GM12878 (cell line): Measurements from ENCODE around the gene PCDHGA5. TPM values are rescaled to one million over a fixed set of nuclear protein-coding genes. Genes with fewer than 3 reads are reported as not detected.

ENCODE experiments used
- ATAC-seq: fragments of 200-7000 bp; cut with Tn5 transposase; 3 replicates; pipeline ENCODE4 v1.9.1; 2020; ENCODE audit warnings: mild to moderate bottlenecking, moderate library complexity
- BruUV-seq: library from RNA; stranded (reverse); fragments of 400-500 nt; replicated peaks from 2 replicates; lab custom pipeline; 2021; lab: Mats Ljungman, UMichigan
- CTCF ChIA-PET: fragments of 300-600 bp; sonication (Branson Sonifier 250); formaldehyde crosslinking; extraction: SDS; loops from one replicate; lab custom pipeline; 2021; ENCODE audit warnings: inconsistent platforms; lab: Yijun Ruan, JAX
- POLR2A ChIA-PET: fragments of 350-600 bp; formaldehyde crosslinking; extraction: SDS; loops from one replicate; lab custom pipeline; 2021; ENCODE audit warnings: inconsistent platforms; lab: Charles Lee
- RAD21 ChIA-PET: fragments of 300-600 bp; sonication (Branson Sonifier 250); formaldehyde crosslinking; loops from one replicate; lab custom pipeline; 2023; ENCODE audit warnings: antibody characterized with exemption; ENCODE audit not compliant: unreplicated experiment; lab: Charles Lee
- SMC1A ChIA-PET: fragments of 300-600 bp; sonication (Branson Sonifier 250); formaldehyde crosslinking; loops from one replicate; lab custom pipeline; 2023; ENCODE audit not compliant: unreplicated experiment, uncharacterized antibody; lab: Charles Lee
- DNase-seq: peaks from one replicate; pipeline ENCODE4 v3.0.0-alpha.2; 2011; ENCODE audit warnings: low read depth, low spot score
- FAIRE-seq: peaks from 3 replicates; lab custom pipeline; 2011; peaks lifted over from hg19 to GRCh38; lab: Jason Lieb, UNC
- H2AFZ ChIP-seq: 2 replicates; pipeline ENCODE4 v1.6.0; 2011; ENCODE audit warnings: low read depth, low read length, control low read depth; ENCODE audit not compliant: control insufficient read depth
- H3K27ac ChIP-seq: 2 replicates; pipeline ENCODE4 v1.5.1; 2011; ENCODE audit warnings: control low read depth; ENCODE audit not compliant: control insufficient read depth, insufficient read depth
- H3K27me3 ChIP-seq, 2 experiments: replicated peaks in 1 of 2; 2 replicates each; pipeline versions ENCODE4 v1.6.0 to v1.6.1; 2011; ENCODE audit warnings: low read length in 1 of 2; ENCODE audit not compliant: control insufficient read depth in 2 of 2, insufficient read depth in 2 of 2
- H3K36me3 ChIP-seq, 2 experiments: 2 replicates each; pipeline ENCODE4 v1.5.1; 2011; ENCODE audit warnings: low read length in 1 of 2; ENCODE audit not compliant: control insufficient read depth in 2 of 2, insufficient read depth in 2 of 2
- H3K4me1 ChIP-seq: 2 replicates; pipeline ENCODE4 v1.6.1; 2011; ENCODE audit warnings: mild to moderate bottlenecking, low read length, moderate library complexity, mixed read lengths; ENCODE audit not compliant: control insufficient read depth, insufficient read depth
- H3K4me2 ChIP-seq: 2 replicates; pipeline ENCODE4 v1.6.0; 2011; ENCODE audit warnings: control low read depth; ENCODE audit not compliant: control insufficient read depth, insufficient read depth
- H3K4me3 ChIP-seq: fragments of 200-600 bp; sonication (generic); 2 replicates; pipeline ENCODE4 v1.5.1; 2016
- H3K79me2 ChIP-seq: 2 replicates; pipeline ENCODE4 v1.6.0; 2011; ENCODE audit warnings: low read length; ENCODE audit not compliant: control insufficient read depth, insufficient read depth
- H3K9ac ChIP-seq: 2 replicates; pipeline ENCODE4 v1.8.0; 2011; ENCODE audit warnings: low read length, control low read depth, mixed read lengths; ENCODE audit not compliant: control insufficient read depth, insufficient read depth
- H3K9me3 ChIP-seq: replicated peaks from 3 replicates; pipeline ENCODE4 v1.5.1; 2011; ENCODE audit warnings: mild to moderate bottlenecking, low read length; ENCODE audit not compliant: control insufficient read depth, insufficient read depth
- H4K20me1 ChIP-seq: 2 replicates; pipeline ENCODE4 v1.6.0; 2011; ENCODE audit not compliant: control insufficient read depth, insufficient read depth
- MTA2 ChIP-seq: fragments of 450-650 bp; IDR thresholded peaks from 2 replicates; pipeline ENCODE4 v1.6.1; 2016; ENCODE audit warnings: low read depth, mild to moderate bottlenecking, moderate library complexity
- NFXL1 ChIP-seq: fragments of 450-650 bp; IDR thresholded peaks from 2 replicates; pipeline ENCODE4 v1.6.1; 2017; ENCODE audit warnings: antibody characterized with exemption, mild to moderate bottlenecking, borderline replicate concordance
- POLR2A ChIP-seq: IDR thresholded peaks from 2 replicates; pipeline ENCODE4 v1.6.1; 2011; ENCODE audit warnings: low read depth, mild to moderate bottlenecking, low read length
- ZNF687 ChIP-seq: fragments of 450-650 bp; IDR thresholded peaks from 2 replicates; pipeline ENCODE4 v1.6.1; 2017; ENCODE audit warnings: mild to moderate bottlenecking, moderate library complexity
- whole genome bisulfite sequencing: methylation state at CpG from one replicate; pipeline ENCODE4 v1.1.6; 2016; ENCODE audit warnings: low lambda C conversion rate; ENCODE audit not compliant: insufficient replicate concordance, insufficient coverage; ENCODE audit errors: missing lambda C conversion rate; 5-methylcytosine and 5-hydroxymethylcytosine counted together
- in situ Hi-C: fragments of 300-500 bp; cut with MboI; formaldehyde crosslinking; loops from 9 replicates; pipeline ENCODE4 v1.14.3; 2018; ENCODE audit warnings: mixed read lengths
- intact Hi-C: fragments of 100-400 bp; cut with micrococcal nuclease; formaldehyde crosslinking; loops from one replicate; pipeline ENCODE4 v1.14.2; 2022; ENCODE audit not compliant: unreplicated experiment
- polyA plus RNA-seq, 11 experiments: library from polyadenylated mRNA; depleted of rRNA in 4 of 11; unstranded in 6 of 11; stranded (reverse) in 5 of 11; fragments of >200 nt; fragmentation: Nextera tagmentation in 4 of 11; fragmentation: Illumina TruSeq in 1 of 11; extraction: Ambion mirVana in 4 of 11; extraction: Trizol in 1 of 11; gene quantifications; 1 replicate in 1 of 11; 2 replicates in 10 of 11; pipeline versions ENCODE4 v1.2.1 to v1.2.3, GENCODE V29; 2011 to 2016; ENCODE audit warnings: inconsistent platforms in 2 of 11, missing spikeins in 2 of 11, low read depth in 1 of 11
- total RNA-seq, 4 experiments: library from RNA; depleted of rRNA in 3 of 4; stranded (reverse); fragments of >200 nt in 3 of 4; fragmentation: Illumina TruSeq in 1 of 4; extraction: Trizol in 1 of 4; gene quantifications; 2 replicates each; pipeline versions ENCODE4 v1.2.1 to v1.2.3, GENCODE V29; 2013 to 2021
- TF ChIP-seq, protein P1 (sequence below): fragments of 150-350 bp; IDR thresholded peaks from 2 replicates; pipeline ENCODE4 v1.6.1; 2016; ENCODE audit warnings: low read depth, low read length
- TF ChIP-seq, protein P2 (sequence below), 3 experiments: IDR thresholded peaks in 2 of 3; conservative IDR thresholded peaks in 1 of 3; 2 replicates each; pipeline ENCODE4 v1.5.1; 2011; ENCODE audit warnings: low read depth in 3 of 3, low read length in 3 of 3, mild to moderate bottlenecking in 3 of 3, control low read depth in 2 of 3, moderate library complexity in 2 of 3, inconsistent platforms in 1 of 3, mixed read lengths in 1 of 3; ENCODE audit not compliant: control insufficient read depth in 2 of 3, insufficient read depth in 1 of 3; ENCODE audit errors: extremely low read depth in 1 of 3

The PCDHGA5 gene
- total and polyA plus RNA-seq, 10 of the 15 experiments (the other 5 are each of a cell fraction or from before 2014, with no cell fraction given), result 0.10 to 0.23 (median 0.16) TPM; not detected in 4

- DNase-seq (no peak), ATAC-seq (no peak), FAIRE-seq (no peak)
- H3K27ac ChIP-seq, result no peak overlapping the region
- ChIA-PET POLR2A (no interaction called here), RAD21 (no interaction called here), CTCF (interaction anchor here (1.4 kb wide), 1 partner anchor 13 kb away, joined by 3 read pairs; the partner anchor contains the start of gene PCDHGB3)
- H3K9me3 ChIP-seq, result peaks cover 4% of the 10 kb centered on the region; the same call in 2 of the 3 replicates
- no peaks in the 10 kb centered on the region for H3K36me3 ChIP-seq
- H4K20me1 ChIP-seq, result no peaks in the 10 kb centered on the region
- no peaks in the 10 kb centered on the region for H3K79me2 ChIP-seq
- BruUV-seq, result no TSS peak
- in situ Hi-C loops, result no loop called here
- no peaks in the 10 kb centered on the region for H3K27me3 ChIP-seq
- no peak overlapping the region for H2AFZ ChIP-seq
- no peak overlapping the region for H3K9ac ChIP-seq
- TF ChIP-seq MTA2 (no peak), ZNF687 (no peak), NFXL1 (no peak), POLR2A (no peak)
- TF ChIP-seq, protein P1, sequence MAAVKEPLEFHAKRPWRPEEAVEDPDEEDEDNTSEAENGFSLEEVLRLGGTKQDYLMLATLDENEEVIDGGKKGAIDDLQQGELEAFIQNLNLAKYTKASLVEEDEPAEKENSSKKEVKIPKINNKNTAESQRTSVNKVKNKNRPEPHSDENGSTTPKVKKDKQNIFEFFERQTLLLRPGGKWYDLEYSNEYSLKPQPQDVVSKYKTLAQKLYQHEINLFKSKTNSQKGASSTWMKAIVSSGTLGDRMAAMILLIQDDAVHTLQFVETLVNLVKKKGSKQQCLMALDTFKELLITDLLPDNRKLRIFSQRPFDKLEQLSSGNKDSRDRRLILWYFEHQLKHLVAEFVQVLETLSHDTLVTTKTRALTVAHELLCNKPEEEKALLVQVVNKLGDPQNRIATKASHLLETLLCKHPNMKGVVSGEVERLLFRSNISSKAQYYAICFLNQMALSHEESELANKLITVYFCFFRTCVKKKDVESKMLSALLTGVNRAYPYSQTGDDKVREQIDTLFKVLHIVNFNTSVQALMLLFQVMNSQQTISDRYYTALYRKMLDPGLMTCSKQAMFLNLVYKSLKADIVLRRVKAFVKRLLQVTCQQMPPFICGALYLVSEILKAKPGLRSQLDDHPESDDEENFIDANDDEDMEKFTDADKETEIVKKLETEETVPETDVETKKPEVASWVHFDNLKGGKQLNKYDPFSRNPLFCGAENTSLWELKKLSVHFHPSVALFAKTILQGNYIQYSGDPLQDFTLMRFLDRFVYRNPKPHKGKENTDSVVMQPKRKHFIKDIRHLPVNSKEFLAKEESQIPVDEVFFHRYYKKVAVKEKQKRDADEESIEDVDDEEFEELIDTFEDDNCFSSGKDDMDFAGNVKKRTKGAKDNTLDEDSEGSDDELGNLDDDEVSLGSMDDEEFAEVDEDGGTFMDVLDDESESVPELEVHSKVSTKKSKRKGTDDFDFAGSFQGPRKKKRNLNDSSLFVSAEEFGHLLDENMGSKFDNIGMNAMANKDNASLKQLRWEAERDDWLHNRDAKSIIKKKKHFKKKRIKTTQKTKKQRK, result no peak
- TF ChIP-seq, protein P2, sequence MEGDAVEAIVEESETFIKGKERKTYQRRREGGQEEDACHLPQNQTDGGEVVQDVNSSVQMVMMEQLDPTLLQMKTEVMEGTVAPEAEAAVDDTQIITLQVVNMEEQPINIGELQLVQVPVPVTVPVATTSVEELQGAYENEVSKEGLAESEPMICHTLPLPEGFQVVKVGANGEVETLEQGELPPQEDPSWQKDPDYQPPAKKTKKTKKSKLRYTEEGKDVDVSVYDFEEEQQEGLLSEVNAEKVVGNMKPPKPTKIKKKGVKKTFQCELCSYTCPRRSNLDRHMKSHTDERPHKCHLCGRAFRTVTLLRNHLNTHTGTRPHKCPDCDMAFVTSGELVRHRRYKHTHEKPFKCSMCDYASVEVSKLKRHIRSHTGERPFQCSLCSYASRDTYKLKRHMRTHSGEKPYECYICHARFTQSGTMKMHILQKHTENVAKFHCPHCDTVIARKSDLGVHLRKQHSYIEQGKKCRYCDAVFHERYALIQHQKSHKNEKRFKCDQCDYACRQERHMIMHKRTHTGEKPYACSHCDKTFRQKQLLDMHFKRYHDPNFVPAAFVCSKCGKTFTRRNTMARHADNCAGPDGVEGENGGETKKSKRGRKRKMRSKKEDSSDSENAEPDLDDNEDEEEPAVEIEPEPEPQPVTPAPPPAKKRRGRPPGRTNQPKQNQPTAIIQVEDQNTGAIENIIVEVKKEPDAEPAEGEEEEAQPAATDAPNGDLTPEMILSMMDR (IDR thresholded peaks at IDR 0.05 in 2 of 3, conservative IDR thresholded peaks at IDR 0.05 in 1 of 3; ENCODE audit: control insufficient read depth in 2 of 3, extremely low read depth in 1 of 3, insufficient read depth in 1 of 3, low read depth in 3 of 3, low read length in 3 of 3), result no peak
- TF ChIP-seq, all 136 proteins: peak for 0
- SMC1A ChIA-PET, result no interaction called here
- Histone ChIP-seq H3K4me1 (no peaks in the 10 kb centered on the region), H3K4me2 (no peak overlapping the region), H3K4me3 (no peak overlapping the region)
- 57% methylated on average over 19 of the region's 19 CpGs for WGBS
- intact Hi-C loops, result no loop called here
These were observed 7.0 kb upstream of the PCDHGA5 start for GRCh38 chr5:141356950-141357349.
